Kidney epithelial cell (primary cell): ENCODE data around the gene EDIL3. TPM values are rescaled to one million over a fixed set of nuclear protein-coding genes. Genes with fewer than 3 reads are reported as not detected.

Experiments used
- DNase-seq: peaks from one replicate; pipeline ENCODE4 v3.0.0-alpha.2; 2010; ENCODE audit warnings: low read depth
- H3K27me3 ChIP-seq: 2 replicates; pipeline ENCODE4 v1.6.0; 2011; ENCODE audit warnings: low read length; ENCODE audit not compliant: control insufficient read depth, insufficient read depth
- H3K36me3 ChIP-seq: 2 replicates; pipeline ENCODE4 v1.5.1; 2011; ENCODE audit warnings: low read length; ENCODE audit not compliant: control insufficient read depth, insufficient read depth
- H3K4me3 ChIP-seq: 2 replicates; pipeline ENCODE4 v1.5.1; 2011; ENCODE audit warnings: low read depth, mild to moderate bottlenecking, control low read depth, low read length
- total RNA-seq: library from RNA; depleted of rRNA; stranded (reverse); fragments of >200 nt; gene quantifications from 2 replicates; pipeline ENCODE4 v1.2.3, GENCODE V29; 2015
- TF ChIP-seq, protein P1 (sequence below): IDR thresholded peaks from 2 replicates; pipeline ENCODE4 v1.5.1; 2011; ENCODE audit warnings: mild to moderate bottlenecking, moderate library complexity, low read length, control low read depth, inconsistent platforms; ENCODE audit not compliant: insufficient read depth, poor library complexity, severe bottlenecking

The EDIL3 gene
- total RNA-seq, 1 donor from 2014 or later, result 41.7 TPM

DNA sequence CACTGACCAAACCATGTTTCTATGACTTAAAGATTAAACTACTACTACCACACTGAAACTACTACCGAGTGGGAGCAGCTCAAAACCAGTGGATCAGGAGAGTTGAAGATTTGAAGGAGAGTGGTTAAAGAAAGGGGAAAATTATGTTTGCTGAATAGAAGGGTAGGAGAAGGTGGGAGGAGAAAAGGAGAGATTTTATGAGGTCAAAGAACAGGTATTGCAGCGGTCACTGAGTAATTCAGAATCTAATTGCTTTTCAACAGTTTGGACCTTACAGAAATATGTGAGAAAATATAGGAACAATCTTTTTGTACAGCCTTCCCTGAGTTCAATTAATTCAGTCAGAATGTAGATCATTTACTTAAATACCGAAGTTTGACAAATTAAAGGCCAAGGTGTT lies 24.6 kb downstream of the EDIL3 start:
- no peak for DNase-seq
- TF ChIP-seq, protein P1, sequence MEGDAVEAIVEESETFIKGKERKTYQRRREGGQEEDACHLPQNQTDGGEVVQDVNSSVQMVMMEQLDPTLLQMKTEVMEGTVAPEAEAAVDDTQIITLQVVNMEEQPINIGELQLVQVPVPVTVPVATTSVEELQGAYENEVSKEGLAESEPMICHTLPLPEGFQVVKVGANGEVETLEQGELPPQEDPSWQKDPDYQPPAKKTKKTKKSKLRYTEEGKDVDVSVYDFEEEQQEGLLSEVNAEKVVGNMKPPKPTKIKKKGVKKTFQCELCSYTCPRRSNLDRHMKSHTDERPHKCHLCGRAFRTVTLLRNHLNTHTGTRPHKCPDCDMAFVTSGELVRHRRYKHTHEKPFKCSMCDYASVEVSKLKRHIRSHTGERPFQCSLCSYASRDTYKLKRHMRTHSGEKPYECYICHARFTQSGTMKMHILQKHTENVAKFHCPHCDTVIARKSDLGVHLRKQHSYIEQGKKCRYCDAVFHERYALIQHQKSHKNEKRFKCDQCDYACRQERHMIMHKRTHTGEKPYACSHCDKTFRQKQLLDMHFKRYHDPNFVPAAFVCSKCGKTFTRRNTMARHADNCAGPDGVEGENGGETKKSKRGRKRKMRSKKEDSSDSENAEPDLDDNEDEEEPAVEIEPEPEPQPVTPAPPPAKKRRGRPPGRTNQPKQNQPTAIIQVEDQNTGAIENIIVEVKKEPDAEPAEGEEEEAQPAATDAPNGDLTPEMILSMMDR, result no peak

DNA sequence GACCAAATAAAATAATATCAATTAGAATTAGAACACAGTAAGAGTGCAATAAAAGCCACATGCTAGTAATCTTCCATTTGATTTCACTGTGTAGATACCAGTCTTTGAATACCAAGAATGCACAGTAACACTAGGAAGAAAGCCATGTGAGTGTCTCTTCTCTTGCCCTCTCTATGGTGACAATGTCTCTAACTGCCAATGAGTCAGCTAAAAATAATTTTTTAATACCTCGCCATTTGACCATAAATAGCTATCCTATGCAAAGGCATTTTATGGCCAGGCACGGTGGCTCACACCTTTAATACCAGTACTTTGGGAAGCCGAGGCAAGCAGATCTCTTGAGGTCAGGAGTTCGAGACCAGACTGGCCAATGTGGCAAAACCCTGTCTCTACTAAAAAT lies 30.6 kb downstream of the EDIL3 start:
- Histone ChIP-seq H3K27me3 (no peaks in the 10 kb centered on the region), H3K4me3 (no peak overlapping the region)
- DNase-seq, result no peak

More for the DNA sequence above, 24.6 kb downstream of the EDIL3 start:
- Histone ChIP-seq H3K4me3 (no peak overlapping the region), H3K27me3 (no peaks in the 10 kb centered on the region), H3K36me3 (no peaks in the 10 kb centered on the region)

DNA sequence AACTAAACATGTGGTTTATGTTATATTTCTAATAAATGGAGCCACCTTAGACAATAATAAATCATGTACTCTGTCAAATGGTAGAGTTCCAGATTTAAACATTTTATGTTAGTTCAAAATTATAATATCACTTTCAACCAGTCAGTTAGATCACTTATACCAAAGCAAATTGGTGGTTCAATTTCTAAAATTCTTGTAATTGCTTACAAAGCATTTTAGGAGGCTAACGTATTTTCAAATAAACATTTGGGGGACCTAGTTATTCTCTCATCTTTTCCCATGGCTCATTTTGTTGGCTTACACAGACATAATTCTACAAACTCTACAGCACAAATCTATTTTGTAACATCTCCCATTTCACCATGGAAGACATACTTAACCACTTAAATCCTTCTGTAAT lies 39.9 kb downstream of the EDIL3 start:
- Histone ChIP-seq H3K36me3 (no peaks in the 10 kb centered on the region), H3K4me3 (no peak overlapping the region), H3K27me3 (no peaks in the 10 kb centered on the region)
- TF ChIP-seq, protein P1, result no peak
- DNase-seq, result no peak

More for the DNA sequence above, 30.6 kb downstream of the EDIL3 start:
- H3K36me3 ChIP-seq, result no peaks in the 10 kb centered on the region
- TF ChIP-seq, protein P1, result no peak

DNA sequence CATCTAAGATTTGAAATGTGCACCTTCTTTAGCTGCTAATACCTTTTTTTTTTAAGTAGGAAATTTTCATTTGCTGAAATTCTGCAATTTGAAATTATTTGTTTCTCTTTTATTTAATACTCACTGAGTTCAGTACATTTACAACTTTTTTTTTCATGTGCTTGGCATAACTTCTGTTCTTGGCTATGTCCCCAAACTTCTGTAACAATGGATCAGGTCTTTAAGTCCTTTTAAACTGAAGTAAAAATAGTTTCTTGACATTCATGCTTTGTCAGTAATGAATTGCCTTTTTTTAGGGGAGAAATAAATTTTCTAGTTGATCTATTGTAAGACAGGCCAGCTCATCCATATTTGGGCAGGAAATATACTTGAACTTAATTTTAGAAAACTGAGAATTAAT lies 41.5 kb downstream of the EDIL3 start:
- no peak for DNase-seq
- Histone ChIP-seq H3K27me3 (no peaks in the 10 kb centered on the region), H3K4me3 (no peak overlapping the region), H3K36me3 (no peaks in the 10 kb centered on the region)
- TF ChIP-seq, protein P1, result no peak

DNA sequence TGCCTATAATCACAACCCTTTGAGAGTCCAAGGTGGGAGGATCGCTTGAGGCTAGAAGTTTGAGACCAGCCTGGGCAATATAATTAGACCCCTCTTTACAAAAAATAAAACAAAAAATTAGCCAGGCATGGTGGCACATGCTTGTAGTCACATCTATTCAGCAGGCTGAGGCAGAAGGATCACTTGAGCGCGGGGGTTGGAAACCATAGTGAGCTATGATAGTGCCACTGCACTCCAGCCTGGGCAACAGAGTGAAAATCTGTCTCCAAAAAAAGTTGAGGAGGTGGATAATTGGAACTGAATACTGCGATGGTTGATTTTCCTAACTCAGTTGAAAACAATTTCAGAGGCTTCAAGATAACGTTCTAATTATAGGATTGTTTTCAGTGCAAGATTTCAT lies 52.6 kb downstream of the EDIL3 start:
- DNase-seq, result no peak

DNA sequence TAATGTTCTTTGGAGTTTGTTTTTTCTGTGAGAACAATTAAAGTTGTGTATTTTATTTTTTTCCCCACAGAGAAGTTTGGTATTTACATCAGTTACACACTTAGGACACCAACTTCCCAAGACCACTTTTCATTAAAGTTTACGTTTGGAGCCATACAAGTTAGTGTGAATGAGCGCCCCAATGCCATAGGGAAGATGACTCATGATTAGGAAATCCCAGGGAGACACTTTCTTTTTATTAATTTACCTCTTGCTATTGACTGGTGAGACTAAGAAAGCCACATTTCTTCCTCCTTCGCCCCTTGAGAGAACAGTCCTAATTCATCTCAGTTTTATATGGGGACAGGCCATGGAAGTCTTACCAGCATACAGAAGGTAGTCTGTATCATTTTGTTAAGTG lies 57.1 kb downstream of the EDIL3 start:
- H3K27me3 ChIP-seq, result no peaks in the 10 kb centered on the region
- H3K4me3 ChIP-seq, result no peak overlapping the region
- no peak for DNase-seq
- H3K36me3 ChIP-seq, result no peaks in the 10 kb centered on the region
- TF ChIP-seq, protein P1, result no peak

More for the DNA sequence above, 52.6 kb downstream of the EDIL3 start:
- TF ChIP-seq, protein P1, result no peak
- H3K27me3 ChIP-seq, result no peaks in the 10 kb centered on the region
- H3K36me3 ChIP-seq, result no peaks in the 10 kb centered on the region
- H3K4me3 ChIP-seq, result no peak overlapping the region
